GM12878 (cell line): ENCODE results near the gene RCVRN. TPM values are rescaled to one million over a fixed set of nuclear protein-coding genes. Genes with fewer than 3 reads are reported as not detected.

Source experiments
- ATAC-seq: fragments of 200-7000 bp; cut with Tn5 transposase; 3 replicates; pipeline ENCODE4 v1.9.1; 2020; ENCODE audit warnings: mild to moderate bottlenecking, moderate library complexity
- BruUV-seq: library from RNA; stranded (reverse); fragments of 400-500 nt; replicated peaks from 2 replicates; lab custom pipeline; 2021; lab: Mats Ljungman, UMichigan
- CTCF ChIA-PET: fragments of 300-600 bp; sonication (Branson Sonifier 250); formaldehyde crosslinking; extraction: SDS; loops from one replicate; lab custom pipeline; 2021; ENCODE audit warnings: inconsistent platforms; lab: Yijun Ruan, JAX
- POLR2A ChIA-PET: fragments of 350-600 bp; formaldehyde crosslinking; extraction: SDS; loops from one replicate; lab custom pipeline; 2021; ENCODE audit warnings: inconsistent platforms; lab: Charles Lee
- RAD21 ChIA-PET: fragments of 300-600 bp; sonication (Branson Sonifier 250); formaldehyde crosslinking; loops from one replicate; lab custom pipeline; 2023; ENCODE audit warnings: antibody characterized with exemption; ENCODE audit not compliant: unreplicated experiment; lab: Charles Lee
- SMC1A ChIA-PET: fragments of 300-600 bp; sonication (Branson Sonifier 250); formaldehyde crosslinking; loops from one replicate; lab custom pipeline; 2023; ENCODE audit not compliant: unreplicated experiment, uncharacterized antibody; lab: Charles Lee
- DNase-seq: peaks from one replicate; pipeline ENCODE4 v3.0.0-alpha.2; 2011; ENCODE audit warnings: low read depth, low spot score
- FAIRE-seq: peaks from 3 replicates; lab custom pipeline; 2011; peaks lifted over from hg19 to GRCh38; lab: Jason Lieb, UNC
- H2AFZ ChIP-seq: 2 replicates; pipeline ENCODE4 v1.6.0; 2011; ENCODE audit warnings: low read depth, low read length, control low read depth; ENCODE audit not compliant: control insufficient read depth
- H3K27ac ChIP-seq: 2 replicates; pipeline ENCODE4 v1.5.1; 2011; ENCODE audit warnings: control low read depth; ENCODE audit not compliant: control insufficient read depth, insufficient read depth
- H3K27me3 ChIP-seq, 2 experiments: replicated peaks in 1 of 2; 2 replicates each; pipeline versions ENCODE4 v1.6.0 to v1.6.1; 2011; ENCODE audit warnings: low read length in 1 of 2; ENCODE audit not compliant: control insufficient read depth in 2 of 2, insufficient read depth in 2 of 2
- H3K36me3 ChIP-seq, 2 experiments: 2 replicates each; pipeline ENCODE4 v1.5.1; 2011; ENCODE audit warnings: low read length in 1 of 2; ENCODE audit not compliant: control insufficient read depth in 2 of 2, insufficient read depth in 2 of 2
- H3K4me1 ChIP-seq: 2 replicates; pipeline ENCODE4 v1.6.1; 2011; ENCODE audit warnings: mild to moderate bottlenecking, low read length, moderate library complexity, mixed read lengths; ENCODE audit not compliant: control insufficient read depth, insufficient read depth
- H3K4me2 ChIP-seq: 2 replicates; pipeline ENCODE4 v1.6.0; 2011; ENCODE audit warnings: control low read depth; ENCODE audit not compliant: control insufficient read depth, insufficient read depth
- H3K4me3 ChIP-seq: fragments of 200-600 bp; sonication (generic); 2 replicates; pipeline ENCODE4 v1.5.1; 2016
- H3K79me2 ChIP-seq: 2 replicates; pipeline ENCODE4 v1.6.0; 2011; ENCODE audit warnings: low read length; ENCODE audit not compliant: control insufficient read depth, insufficient read depth
- H3K9ac ChIP-seq: 2 replicates; pipeline ENCODE4 v1.8.0; 2011; ENCODE audit warnings: low read length, control low read depth, mixed read lengths; ENCODE audit not compliant: control insufficient read depth, insufficient read depth
- H3K9me3 ChIP-seq: replicated peaks from 3 replicates; pipeline ENCODE4 v1.5.1; 2011; ENCODE audit warnings: mild to moderate bottlenecking, low read length; ENCODE audit not compliant: control insufficient read depth, insufficient read depth
- H4K20me1 ChIP-seq: 2 replicates; pipeline ENCODE4 v1.6.0; 2011; ENCODE audit not compliant: control insufficient read depth, insufficient read depth
- BCLAF1 ChIP-seq: fragments of 450-650 bp; IDR thresholded peaks from 2 replicates; pipeline ENCODE4 v1.6.1; 2017; ENCODE audit warnings: antibody characterized with exemption, mild to moderate bottlenecking, moderate library complexity
- CBX3 ChIP-seq: fragments of 200-600 bp; sonication (generic); IDR thresholded peaks from 2 replicates; pipeline ENCODE4 v1.6.1; 2016; ENCODE audit warnings: low read depth, borderline replicate concordance
- FOXK2 ChIP-seq: fragments of 450-650 bp; IDR thresholded peaks from 2 replicates; pipeline ENCODE4 v1.6.1; 2017; ENCODE audit warnings: mild to moderate bottlenecking, moderate library complexity
- MEF2A ChIP-seq: IDR thresholded peaks from 2 replicates; pipeline ENCODE4 v1.6.1; 2011; ENCODE audit warnings: low read depth, mild to moderate bottlenecking, low read length, moderate library complexity; ENCODE audit not compliant: insufficient read depth
- NFIC ChIP-seq: IDR thresholded peaks from 2 replicates; pipeline ENCODE4 v1.6.1; 2012; ENCODE audit warnings: low read depth, mild to moderate bottlenecking, inconsistent platforms, low read length, moderate library complexity
- RAD21 ChIP-seq: IDR thresholded peaks from 2 replicates; pipeline ENCODE4 v1.6.1; 2011; ENCODE audit warnings: mild to moderate bottlenecking, low read depth, low read length, moderate library complexity; ENCODE audit not compliant: insufficient read depth
- WGBS: methylation state at CpG from one replicate; pipeline ENCODE4 v1.1.6; 2016; ENCODE audit warnings: low lambda C conversion rate; ENCODE audit not compliant: insufficient replicate concordance, insufficient coverage; ENCODE audit errors: missing lambda C conversion rate; 5-methylcytosine and 5-hydroxymethylcytosine counted together
- in situ Hi-C: fragments of 300-500 bp; cut with MboI; formaldehyde crosslinking; loops from 9 replicates; pipeline ENCODE4 v1.14.3; 2018; ENCODE audit warnings: mixed read lengths
- intact Hi-C: fragments of 100-400 bp; cut with micrococcal nuclease; formaldehyde crosslinking; loops from one replicate; pipeline ENCODE4 v1.14.2; 2022; ENCODE audit not compliant: unreplicated experiment
- polyA plus RNA-seq, 11 experiments: library from polyadenylated mRNA; depleted of rRNA in 4 of 11; unstranded in 6 of 11; stranded (reverse) in 5 of 11; fragments of >200 nt; fragmentation: Nextera tagmentation in 4 of 11; fragmentation: Illumina TruSeq in 1 of 11; extraction: Ambion mirVana in 4 of 11; extraction: Trizol in 1 of 11; gene quantifications; 1 replicate in 1 of 11; 2 replicates in 10 of 11; pipeline versions ENCODE4 v1.2.1 to v1.2.3, GENCODE V29; 2011 to 2016; ENCODE audit warnings: inconsistent platforms in 2 of 11, missing spikeins in 2 of 11, low read depth in 1 of 11
- total RNA-seq, 4 experiments: library from RNA; depleted of rRNA in 3 of 4; stranded (reverse); fragments of >200 nt in 3 of 4; fragmentation: Illumina TruSeq in 1 of 4; extraction: Trizol in 1 of 4; gene quantifications; 2 replicates each; pipeline versions ENCODE4 v1.2.1 to v1.2.3, GENCODE V29; 2013 to 2021

RCVRN gene
- total and polyA plus RNA-seq, 10 of the 15 experiments (the other 5 are each of a cell fraction or from before 2014, with no cell fraction given) = 0.07 to 0.23 (median 0.14) TPM; not detected in 6

- TF ChIP-seq FOXK2 (no peak), NFIC (no peak)
- TF ChIP-seq, all 136 proteins: peak for 0
These were observed 46.7 kb upstream of the RCVRN start (continued) for GRCh38 chr17:9951803-9952202.

- no peak for TF ChIP-seq BCLAF1
- no peak for TF ChIP-seq RAD21
- no peak for TF ChIP-seq CBX3
- TF ChIP-seq MEF2A = no peak
- Histone ChIP-seq H3K79me2 (no peaks in the 10 kb centered on the region), H2AFZ (no peak overlapping the region), H3K27me3 (no peaks in the 10 kb centered on the region), H3K4me1 (no peaks in the 10 kb centered on the region), H4K20me1 (no peaks in the 10 kb centered on the region), H3K9me3 (no peaks in the 10 kb centered on the region), H3K9ac (no peak overlapping the region), H3K27ac (no peak overlapping the region), H3K4me2 (no peak overlapping the region), H3K36me3 (no peaks in the 10 kb centered on the region), H3K4me3 (no peak overlapping the region)
- no peak for FAIRE-seq
- 49% methylated on average over 10 of the region's 10 CpGs for WGBS
- BruUV-seq = no TSS peak
- CTCF ChIA-PET = no interaction called here
- RAD21 ChIA-PET = no interaction called here
- ATAC-seq = no peak
- POLR2A ChIA-PET = no interaction called here
- in situ Hi-C loops = no loop called here
- no peak for DNase-seq
- intact Hi-C loops = no loop called here
- SMC1A ChIA-PET = no interaction called here
These were observed 43.9 kb upstream of the RCVRN start for GRCh38 chr17:9948928-9949327.
